Neural crest cell (in vitro differentiated cells): ENCODE measurements around the gene KCTD4. TPM values are rescaled to one million over a fixed set of nuclear protein-coding genes. Genes with fewer than 3 reads are reported as not detected.

Experiments
- DNase-seq: peaks from one replicate; pipeline ENCODE4 v3.0.0; 2021; ENCODE audit warnings: low read depth, mixed read lengths, low spot score
- H3K27ac Mint-ChIP-seq: one replicate; pipeline ENCODE4 v1.8.0; 2021; ENCODE audit warnings: mild to moderate bottlenecking, mixed read lengths; ENCODE audit not compliant: unreplicated experiment
- H3K27me3 Mint-ChIP-seq: 2 replicates; pipeline ENCODE4 v1.8.0; 2021; ENCODE audit warnings: low read depth, mild to moderate bottlenecking, mixed read lengths
- H3K36me3 Mint-ChIP-seq: 2 replicates; pipeline ENCODE4 v1.8.0; 2021; ENCODE audit warnings: low read depth, mild to moderate bottlenecking, mixed read lengths
- H3K4me1 Mint-ChIP-seq: 2 replicates; pipeline ENCODE4 v1.8.0; 2021; ENCODE audit warnings: mixed read lengths
- H3K4me3 Mint-ChIP-seq: one replicate; pipeline ENCODE4 v1.8.0; 2021; ENCODE audit warnings: mild to moderate bottlenecking, mixed read lengths
- H3K9me3 Mint-ChIP-seq: 2 replicates; pipeline ENCODE4 v1.8.0; 2021; ENCODE audit warnings: mixed read lengths
- CTCF ChIP-seq: fragments of 200-600 bp; sonication (generic); conservative IDR thresholded peaks from 2 replicates; pipeline ENCODE4 v1.5.0; 2021; ENCODE audit warnings: antibody characterized with exemption, mild to moderate bottlenecking
- total RNA-seq: library from RNA; stranded (reverse); gene quantifications from 2 replicates; pipeline ENCODE4 v1.2.1, GENCODE V29; 2021

Gene KCTD4
- total RNA-seq, 1 donor from 2014 or later, result not detected

GRCh38 chr13:45185286-45185685, 15.6 kb downstream of the KCTD4 start:
- H3K36me3 Mint-ChIP-seq, result peaks cover 7% of the 10 kb centered on the region
- no peak for TF ChIP-seq CTCF
- no peak for DNase-seq
- H3K27me3 Mint-ChIP-seq, result no peaks in the 10 kb centered on the region
- H3K4me3 Mint-ChIP-seq, result no peak overlapping the region
- H3K4me1 Mint-ChIP-seq, result no peaks in the 10 kb centered on the region
- H3K9me3 Mint-ChIP-seq, result peaks cover 3% of the 10 kb centered on the region
- H3K27ac Mint-ChIP-seq, result no peak overlapping the region

- DNase-seq, result no peak
- H3K9me3 Mint-ChIP-seq, result peaks cover 3% of the 10 kb centered on the region
- no peaks in the 10 kb centered on the region for H3K4me1 Mint-ChIP-seq
- H3K27me3 Mint-ChIP-seq, result no peaks in the 10 kb centered on the region
- H3K4me3 Mint-ChIP-seq, result no peak overlapping the region
- H3K27ac Mint-ChIP-seq, result peak overlapping the region; percentile 83
- no peak for TF ChIP-seq CTCF
- peaks cover 7% of the 10 kb centered on the region for H3K36me3 Mint-ChIP-seq
Measured at GRCh38 chr13:45184693-45185092, 16.2 kb downstream of the KCTD4 start.

GRCh38 chr13:45180713-45181601, 19.9 kb downstream of the KCTD4 start:
- no peaks in the 10 kb centered on the region for H3K27me3 Mint-ChIP-seq
- no peak overlapping the region for H3K4me3 Mint-ChIP-seq
- TF ChIP-seq CTCF, result no peak
- peaks cover 7% of the 10 kb centered on the region for H3K4me1 Mint-ChIP-seq
- H3K9me3 Mint-ChIP-seq, result no peaks in the 10 kb centered on the region
- H3K36me3 Mint-ChIP-seq, result no peaks in the 10 kb centered on the region
- no peak for DNase-seq
- H3K27ac Mint-ChIP-seq, result no peak overlapping the region

DNA sequence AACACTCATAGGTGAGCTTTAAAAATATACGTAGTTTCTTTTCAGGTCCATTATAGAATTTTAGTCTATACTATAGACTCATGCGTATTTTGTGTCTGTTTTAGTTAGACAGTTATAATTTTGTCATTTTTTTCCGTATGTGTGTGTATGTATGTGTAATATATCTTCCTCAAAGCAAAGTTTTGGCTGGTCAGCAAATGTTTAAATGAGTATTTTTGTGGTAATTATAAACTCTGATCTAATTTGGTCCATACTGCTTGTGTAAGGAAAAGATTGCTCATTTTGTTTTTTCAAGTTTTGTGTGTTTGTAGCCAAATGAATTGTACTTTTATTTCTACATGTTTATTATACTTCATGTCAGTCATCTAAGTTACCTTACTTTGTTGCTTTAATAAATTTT, 20.5 kb downstream of the KCTD4 start:
- Mint-ChIP-seq H3K4me1 (peaks cover 7% of the 10 kb centered on the region), H3K27me3 (no peaks in the 10 kb centered on the region), H3K36me3 (no peaks in the 10 kb centered on the region), H3K9me3 (no peaks in the 10 kb centered on the region), H3K27ac (no peak overlapping the region), H3K4me3 (no peak overlapping the region)
- no peak for TF ChIP-seq CTCF
- DNase-seq, result no peak

DNA sequence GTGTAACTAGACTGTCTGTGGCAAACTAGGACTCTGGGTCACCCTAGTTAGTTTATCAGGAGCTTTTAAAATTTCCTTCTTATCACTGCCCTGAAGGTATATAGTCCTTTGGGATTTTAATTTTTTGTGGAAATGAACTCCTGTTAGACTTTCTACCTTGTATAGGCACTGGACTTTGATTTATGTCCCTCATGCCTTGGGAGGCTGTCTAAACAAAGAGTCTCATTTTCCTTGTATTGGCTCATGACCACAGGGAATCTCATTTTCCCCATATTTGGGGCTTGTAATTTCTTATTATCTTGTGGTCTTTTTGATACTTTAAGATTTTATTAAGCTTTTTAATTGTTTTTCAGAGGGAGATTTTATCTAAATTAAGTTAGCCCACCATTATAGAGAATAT, 21.4 kb downstream of the KCTD4 start:
- no peak overlapping the region for H3K4me3 Mint-ChIP-seq
- H3K9me3 Mint-ChIP-seq, result no peaks in the 10 kb centered on the region
- H3K27ac Mint-ChIP-seq, result no peak overlapping the region
- DNase-seq, result no peak
- no peak for TF ChIP-seq CTCF
- peaks cover 7% of the 10 kb centered on the region for H3K4me1 Mint-ChIP-seq
- no peaks in the 10 kb centered on the region for H3K36me3 Mint-ChIP-seq
- H3K27me3 Mint-ChIP-seq, result no peaks in the 10 kb centered on the region
